Lower leg skin (tissue), 3 donors: ENCODE data around the gene STAT5B.

Experiments used
- CTCF ChIP-seq, 3 donors: fragments of 450-650 bp; IDR thresholded peaks; one replicate each; pipeline ENCODE4 v1.5.1; 2016; ENCODE audit warnings: antibody characterized with exemption in 3 of 3, mild to moderate bottlenecking in 3 of 3, moderate library complexity in 2 of 3
- POLR2A ChIP-seq, 2 donors: fragments of 450-650 bp; IDR thresholded peaks; one replicate each; pipeline ENCODE4 v1.6.1; 2016 to 2017; ENCODE audit warnings: antibody characterized with exemption in 2 of 2, mild to moderate bottlenecking in 1 of 2, moderate library complexity in 1 of 2

GRCh38 chr17:42306385-42306667 lies 30.1 kb upstream of the STAT5B start:
- TF ChIP-seq CTCF (IDR thresholded peaks at IDR 0.05) (no peak), POLR2A (IDR thresholded peaks at IDR 0.05) (no peak)
